ENCODE data around the gene ESPNL. TPM values are rescaled to one million over a fixed set of nuclear protein-coding genes. Genes with fewer than 3 reads are reported as not detected.

ESPNL gene
- total and polyA plus RNA-seq, 9 of the 15 experiments (the other 6 are each of a cell fraction or from before 2014, with no cell fraction given): 0.03 to 0.09 (median 0.05) TPM; not detected in 3

GRCh38 chr2:238104691-238105371 lies 4.7 kb downstream of the ESPNL start:
- Histone ChIP-seq H3K4me3 (no peak overlapping the region), H4K20me1 (replicated peaks; ENCODE audit: control insufficient read depth, insufficient read depth, low read length) (no peaks in the 10 kb centered on the region), H3K9me3 (replicated peaks; ENCODE audit: control insufficient read depth, insufficient read depth, low read depth, low read length) (no peaks in the 10 kb centered on the region), H3K36me3 (ENCODE audit: control insufficient read depth, insufficient read depth, low read length) (no peaks in the 10 kb centered on the region), H3K27me3 (ENCODE audit: control insufficient read depth in 2 of 2, insufficient read depth in 2 of 2, low read length in 2 of 2) (no peaks in the 10 kb centered on the region), H3K9ac (ENCODE audit: insufficient read depth in 1 of 2, low read depth in 2 of 2, low read length in 2 of 2) (no peak overlapping the region), H3K4me1 (replicated peaks in 1 of 2; ENCODE audit: control insufficient read depth in 2 of 2, insufficient read depth in 2 of 2, low read length in 2 of 2) (peaks cover 4 to 60% of the 10 kb centered on the region in 2 experiments; a peak in 3 of 5 replicates), H3K9me1 (ENCODE audit: control insufficient read depth, insufficient read depth, low read length) (no peaks in the 10 kb centered on the region), H3K4me2 (ENCODE audit: insufficient read depth, low read length) (no peak overlapping the region), H3K79me2 (ENCODE audit: control insufficient read depth, insufficient read depth, low read length) (no peaks in the 10 kb centered on the region), H3K27ac (ENCODE audit: extremely low read depth, low read depth, low read length) (no peak overlapping the region), H2AFZ (ENCODE audit: low read depth, low read length) (no peak overlapping the region)
- POLR2A ChIA-PET: no interaction called here
- ATAC-seq (no peak), DNase-seq (ENCODE audit: extremely low read depth in 1 of 4, low spot score in 3 of 4) (no peak), FAIRE-seq (no peak)
- 36% methylated on average over 8 of the region's 21 CpGs for WGBS (ENCODE audit: insufficient coverage, low coverage, missing lambda C conversion rate)
- in situ Hi-C loops (cut with MboI) (loop anchor here (10.0 kb wide), 1 partner anchor 250 kb away; the partner anchor contains the start of gene RAMP1), intact Hi-C loops (cut with micrococcal nuclease) (loop anchor here (5.0 kb wide), 1 partner anchor 183 kb away; no protein-coding TSS in a partner anchor)
- BruUV-seq (replicated peaks): no TSS peak
- CTCF ChIA-PET (ENCODE audit: low intra/inter-chr PET ratio): no interaction called here
- TF ChIP-seq EP400 (IDR thresholded peaks at IDR 0.05) (no peak), CREB3L1 (IDR thresholded peaks at IDR 0.05; ENCODE audit: borderline replicate concordance, low read depth) (no peak), ZNF134 (CRISPR knock-in tag; conservative IDR thresholded peaks at IDR 0.05) (no peak), THAP7 (CRISPR knock-in tag; IDR thresholded peaks at IDR 0.05) (no peak), ATF2 (CRISPR knock-in tag; IDR thresholded peaks at IDR 0.05) (no peak), STAT5B (CRISPR knock-in tag; IDR thresholded peaks at IDR 0.05) (no peak), ZNF511 (CRISPR knock-in tag; IDR thresholded peaks at IDR 0.05) (no peak), ZNF512 (tag; IDR thresholded peaks at IDR 0.05) (no peak), ARHGAP35 (IDR thresholded peaks at IDR 0.05; ENCODE audit: partially characterized antibody) (no peak), SPI1 (IDR thresholded peaks at IDR 0.05; ENCODE audit: borderline replicate concordance, low read depth, low read length) (no peak)
